H1 (cell line): Measurements from ENCODE around the gene TTBK2. TPM values are rescaled to one million over a fixed set of nuclear protein-coding genes. Genes with fewer than 3 reads are reported as not detected.

Experiments used
- CTCF ChIA-PET: fragments of 300-600 bp; sonication (Branson Sonifier 250); formaldehyde crosslinking; loops from one replicate; lab custom pipeline; 2021; ENCODE audit not compliant: partially characterized antibody; lab: Charles Lee
- POLR2A ChIA-PET: fragments of 300-600 bp; sonication (Branson Sonifier 250); formaldehyde crosslinking; loops from one replicate; lab custom pipeline; 2021; ENCODE audit warnings: inconsistent platforms; ENCODE audit not compliant: partially characterized antibody; lab: Charles Lee
- DNase-seq, 2 experiments: peaks; one replicate each; pipeline versions ENCODE4 v3.0.0 to v3.0.0-alpha.2; 2010 to 2022; ENCODE audit warnings: low spot score in 2 of 2, low read depth in 1 of 2, mixed read lengths in 1 of 2
- FAIRE-seq: peaks from 2 replicates; lab custom pipeline; 2011; peaks lifted over from hg19 to GRCh38; lab: Jason Lieb, UNC
- H2AFZ ChIP-seq: 2 replicates; pipeline ENCODE4 v1.8.1; 2012; ENCODE audit warnings: low read length, inconsistent platforms
- H2AK5ac ChIP-seq: 2 replicates; pipeline ENCODE4 v1.6.1; 2013; ENCODE audit warnings: low read depth, low read length
- H2BK120ac ChIP-seq: replicated peaks from 2 replicates; pipeline ENCODE3; 2013; ENCODE audit warnings: low read depth, low read length, inconsistent platforms
- H2BK12ac ChIP-seq: 2 replicates; pipeline ENCODE4 v1.6.1; 2013; ENCODE audit warnings: low read depth, low read length
- H2BK15ac ChIP-seq: 2 replicates; pipeline ENCODE4 v1.6.1; 2013; ENCODE audit warnings: low read length
- H2BK20ac ChIP-seq: 2 replicates; pipeline ENCODE4 v1.6.1; 2013; ENCODE audit warnings: low read length
- H2BK5ac ChIP-seq: 2 replicates; pipeline ENCODE4 v1.6.1; 2013; ENCODE audit warnings: low read depth, low read length
- H3K14ac ChIP-seq: 2 replicates; pipeline ENCODE4 v1.6.1; 2013; ENCODE audit warnings: inconsistent platforms; ENCODE audit not compliant: insufficient read length
- H3K18ac ChIP-seq: 2 replicates; pipeline ENCODE4 v1.6.1; 2013; ENCODE audit warnings: low read length; ENCODE audit errors: extremely low read depth
- H3K23ac ChIP-seq: 2 replicates; pipeline ENCODE4 v1.6.1; 2013; ENCODE audit warnings: inconsistent platforms; ENCODE audit not compliant: insufficient read length
- H3K23me2 ChIP-seq: 2 replicates; pipeline ENCODE4 v1.6.1; 2013; ENCODE audit warnings: low read depth, low read length
- H3K27ac ChIP-seq: 2 replicates; pipeline ENCODE4 v1.6.1; 2011; ENCODE audit warnings: low read depth, low read length, inconsistent platforms
- H3K27me3 ChIP-seq, 4 experiments: replicated peaks in 1 of 4; 1 replicate in 1 of 4; 2 replicates in 3 of 4; pipeline versions ENCODE4 v1.6.1 to v1.8.1; 2011 to 2013; ENCODE audit warnings: low read length in 3 of 4, mild to moderate bottlenecking in 3 of 4, inconsistent platforms in 2 of 4, mixed read lengths in 2 of 4, moderate library complexity in 1 of 4; ENCODE audit not compliant: control insufficient read depth in 3 of 4, insufficient read depth in 3 of 4; ENCODE audit errors: extremely low read depth in 1 of 4
- H3K36me3 ChIP-seq, 4 experiments: 2 replicates each; pipeline versions ENCODE4 v1.6.1 to v1.8.1; 2011 to 2013; ENCODE audit warnings: mild to moderate bottlenecking in 4 of 4, low read length in 3 of 4, moderate library complexity in 2 of 4, control low read depth in 1 of 4, inconsistent platforms in 1 of 4; ENCODE audit not compliant: insufficient read depth in 4 of 4, control insufficient read depth in 2 of 4
- H3K4ac ChIP-seq: replicated peaks from 2 replicates; pipeline ENCODE3; 2013; ENCODE audit warnings: low read length, low read depth, mixed read lengths, inconsistent platforms; ENCODE audit not compliant: insufficient read length
- H3K4me1 ChIP-seq, 4 experiments: replicated peaks in 1 of 4; 1 replicate in 1 of 4; 2 replicates in 3 of 4; pipeline versions ENCODE4 v1.6.1 to v1.8.1; 2011 to 2013; ENCODE audit warnings: low read length in 3 of 4, inconsistent platforms in 2 of 4, mixed read lengths in 1 of 4; ENCODE audit not compliant: insufficient read depth in 4 of 4, control insufficient read depth in 3 of 4
- H3K4me2 ChIP-seq, 2 experiments: 2 replicates each; pipeline versions ENCODE4 v1.6.1 to v1.8.1; 2011 to 2013; ENCODE audit warnings: low read depth in 2 of 2, low read length in 2 of 2, control low read depth in 1 of 2, inconsistent platforms in 1 of 2, mild to moderate bottlenecking in 1 of 2; ENCODE audit not compliant: insufficient read depth in 1 of 2
- H3K4me3 ChIP-seq, 4 experiments: fragments of 200-600, 300-600 bp in 1 of 4; sonication (generic), shearing (Covaris generic), sonication (Bioruptor Twin) in 1 of 4; 2 replicates each; pipeline versions ENCODE4 v1.5.1 to v1.8.1; 2011 to 2016; ENCODE audit warnings: low read length in 4 of 4, low read depth in 3 of 4, control low read depth in 2 of 4, inconsistent platforms in 2 of 4, mild to moderate bottlenecking in 2 of 4, mixed read lengths in 1 of 4, moderate library complexity in 1 of 4; ENCODE audit not compliant: insufficient read depth in 2 of 4; ENCODE audit errors: extremely low read depth in 1 of 4
- H3K56ac ChIP-seq: replicated peaks from 2 replicates; pipeline ENCODE3; 2013; ENCODE audit warnings: low read depth, mild to moderate bottlenecking, mixed read lengths, low read length, inconsistent platforms; ENCODE audit not compliant: insufficient read length
- H3K79me1 ChIP-seq: 2 replicates; pipeline ENCODE4 v1.6.1; 2013; ENCODE audit warnings: low read depth, low read length, control low read depth
- H3K79me2 ChIP-seq, 2 experiments: 2 replicates each; pipeline versions ENCODE4 v1.6.1 to v1.8.1; 2012 to 2013; ENCODE audit warnings: low read length in 2 of 2, mild to moderate bottlenecking in 2 of 2, inconsistent platforms in 1 of 2; ENCODE audit not compliant: insufficient read depth in 2 of 2, control insufficient read depth in 1 of 2
- H3K9ac ChIP-seq, 4 experiments: replicated peaks in 1 of 4; 1 replicate in 1 of 4; 2 replicates in 3 of 4; pipeline versions ENCODE4 v1.6.1 to v1.8.1; 2011 to 2013; ENCODE audit warnings: low read depth in 3 of 4, low read length in 3 of 4, control low read depth in 2 of 4, mild to moderate bottlenecking in 2 of 4, moderate library complexity in 2 of 4, inconsistent platforms in 1 of 4; ENCODE audit errors: extremely low read depth in 1 of 4
- H3K9me3 ChIP-seq, 2 experiments: 2 replicates each; pipeline versions ENCODE4 v1.6.1 to v1.8.1; 2012 to 2013; ENCODE audit warnings: mild to moderate bottlenecking in 2 of 2, moderate library complexity in 2 of 2, control low read depth in 1 of 2, inconsistent platforms in 1 of 2, low read depth in 1 of 2, low read length in 1 of 2, mixed read lengths in 1 of 2; ENCODE audit not compliant: insufficient read depth in 2 of 2
- H4K20me1 ChIP-seq, 2 experiments: replicated peaks in 1 of 2; 2 replicates each; pipeline versions ENCODE3 to v1.8.1; 2011 to 2013; ENCODE audit warnings: inconsistent platforms in 2 of 2, low read length in 2 of 2, mild to moderate bottlenecking in 1 of 2; ENCODE audit not compliant: insufficient read depth in 2 of 2, control insufficient read depth in 1 of 2
- H4K5ac ChIP-seq: 2 replicates; pipeline ENCODE4 v1.6.1; 2013; ENCODE audit warnings: low read length, low read depth, mixed read lengths, inconsistent platforms; ENCODE audit not compliant: insufficient read length
- H4K8ac ChIP-seq: 2 replicates; pipeline ENCODE4 v1.8.0; 2013; ENCODE audit warnings: mild to moderate bottlenecking, moderate library complexity, low read length, inconsistent platforms; ENCODE audit not compliant: insufficient read depth; ENCODE audit errors: extremely low read depth
- H4K91ac ChIP-seq: replicated peaks from 2 replicates; pipeline ENCODE3; 2013; ENCODE audit warnings: low read length, mixed read lengths, inconsistent platforms; ENCODE audit not compliant: insufficient read length
- ASH2L ChIP-seq: fragments of 200-600, 300-600 bp; sonication (generic); IDR thresholded peaks from one replicate; pipeline ENCODE4 v1.7.1; 2017; ENCODE audit warnings: low read length
- BCL11A ChIP-seq, 2 experiments: IDR thresholded peaks; one replicate each; pipeline ENCODE4 v1.6.1; 2011; ENCODE audit warnings: low read depth in 2 of 2, low read length in 2 of 2, mild to moderate bottlenecking in 2 of 2
- CTCF ChIP-seq, 3 experiments: IDR thresholded peaks; 1 replicate in 2 of 3; 2 replicates in 1 of 3; pipeline versions ENCODE4 v1.5.1 to v1.6.1; 2011; ENCODE audit warnings: low read length in 3 of 3, mild to moderate bottlenecking in 3 of 3, inconsistent platforms in 2 of 3, low read depth in 1 of 3, moderate library complexity in 1 of 3; ENCODE audit not compliant: insufficient read depth in 1 of 3; ENCODE audit errors: control extremely low read depth in 1 of 3
- FOSL1 ChIP-seq: IDR thresholded peaks from 2 replicates; pipeline ENCODE4 v1.6.1; 2011; ENCODE audit warnings: mild to moderate bottlenecking, low read depth, low read length, moderate library complexity; ENCODE audit not compliant: insufficient read depth
- KDM1A ChIP-seq: fragments of 200-600, 300-600 bp; sonication (generic); IDR thresholded peaks from 2 replicates; pipeline ENCODE4 v1.7.1; 2016; ENCODE audit warnings: mild to moderate bottlenecking, low read length, borderline replicate concordance
- NRF1 ChIP-seq: IDR thresholded peaks from 2 replicates; pipeline ENCODE4 v1.6.1; 2011; ENCODE audit warnings: mild to moderate bottlenecking, low read depth, low read length, improper control_type of control experiment
- POLR2A ChIP-seq, 2 experiments: IDR thresholded peaks; 1 replicate in 1 of 2; 2 replicates in 1 of 2; pipeline ENCODE4 v1.6.1; 2011; ENCODE audit warnings: low read depth in 2 of 2, low read length in 2 of 2, mild to moderate bottlenecking in 2 of 2; ENCODE audit errors: control extremely low read depth in 1 of 2
- RFX5 ChIP-seq: IDR thresholded peaks from 2 replicates; pipeline ENCODE4 v1.6.1; 2011; ENCODE audit warnings: low read depth, low read length, improper control_type of control experiment, borderline replicate concordance
- SAP30 ChIP-seq: fragments of 300-600 bp; sonication (generic); IDR thresholded peaks from 2 replicates; pipeline ENCODE4 v1.7.1; 2012; ENCODE audit warnings: low read length, moderate library complexity, mild to moderate bottlenecking, inconsistent platforms; ENCODE audit not compliant: insufficient read depth, insufficient replicate concordance
- SIN3A ChIP-seq, 2 experiments: IDR thresholded peaks in 1 of 2; conservative IDR thresholded peaks in 1 of 2; 2 replicates each; pipeline ENCODE4 v1.6.1; 2011 to 2012; ENCODE audit warnings: low read length in 2 of 2, improper control_type of control experiment in 1 of 2, low read depth in 1 of 2, mild to moderate bottlenecking in 1 of 2
- SIX5 ChIP-seq: IDR thresholded peaks from 2 replicates; pipeline ENCODE4 v1.6.1; 2011; ENCODE audit warnings: mild to moderate bottlenecking, low read depth, low read length
- TAF1 ChIP-seq: IDR thresholded peaks from 2 replicates; pipeline ENCODE4 v1.6.1; 2011; ENCODE audit warnings: mild to moderate bottlenecking, low read depth, low read length
- WGBS, 2 experiments: shearing (Covaris generic) in 1 of 2; methylation state at CpG; one replicate each; pipeline versions ENCODE4 v1.1.6 to v1.1.7; 2013 to 2015; ENCODE audit warnings: low lambda C conversion rate in 2 of 2, mixed read lengths in 2 of 2, inconsistent platforms in 1 of 2, low coverage in 1 of 2, missing lambda C conversion rate in 1 of 2; ENCODE audit not compliant: insufficient replicate concordance in 2 of 2, insufficient coverage in 1 of 2, insufficient read length in 1 of 2; ENCODE audit errors: extremely low coverage in 1 of 2, missing lambda C conversion rate in 1 of 2; 5-methylcytosine and 5-hydroxymethylcytosine counted together
- polyA plus RNA-seq, 7 experiments: library from polyadenylated mRNA; depleted of rRNA in 3 of 7; stranded (reverse) in 5 of 7; unstranded in 2 of 7; fragments of >200 nt in 5 of 7; fragments of 200-250 nt in 2 of 7; gene quantifications; 1 replicate in 5 of 7; 2 replicates in 1 of 7; 4 replicates in 1 of 7; pipeline versions ENCODE4 v1.2.1 to v1.2.3, GENCODE V29; 2011 to 2013; ENCODE audit warnings: missing spikeins in 2 of 7, mixed read lengths in 2 of 7
- total RNA-seq: library from RNA; stranded (reverse); fragmentation: NEBNext Ultra II Directional; extraction: Animal tissue kit (Norgen Biotek cat#: 25700); gene quantifications from 2 replicates; pipeline ENCODE4 v1.2.1, GENCODE V29; 2021

Gene TTBK2
- total and polyA plus RNA-seq, 2 of the 8 experiments (the other 6 are each of a cell fraction or from before 2014, with no cell fraction given), result 2.7 to 18.2 TPM

- H3K56ac ChIP-seq, result no peak overlapping the region
- no peak overlapping the region for H4K8ac ChIP-seq
- H3K36me3 ChIP-seq, result peaks cover 5 to 31% (median 16%) of the 10 kb centered on the region in 4 experiments
- no peak overlapping the region for H3K4me3 ChIP-seq
- H3K23ac ChIP-seq, result no peak overlapping the region
- no peak overlapping the region for H3K18ac ChIP-seq
- no peak overlapping the region for H3K4ac ChIP-seq
- 0 out of 2 replicates have a peak, but pooled peaks cover 1% of the 10 kb centered on the region for H3K23me2 ChIP-seq
- no peak overlapping the region for H2AFZ ChIP-seq
- WGBS, 2 experiments, result 90% methylated on average over 3 of the region's 3 CpGs; no CpG with 5 or more reads in 1 of the 2 experiments
- no peak overlapping the region for H2AK5ac ChIP-seq
- H4K20me1 ChIP-seq, result peaks cover 2% of the 10 kb centered on the region in 2 experiments
- FAIRE-seq (no peak), DNase-seq (no peak)
- H2BK20ac ChIP-seq, result no peak overlapping the region
- H3K79me2 ChIP-seq, result no peaks in the 10 kb centered on the region
- no peaks in the 10 kb centered on the region for H3K27me3 ChIP-seq
- H3K27ac ChIP-seq, result no peak overlapping the region
- H2BK120ac ChIP-seq, result no peak overlapping the region
- ChIA-PET POLR2A (interaction anchor here (1.1 to 5.5 kb wide), 2 partner anchors 8 to 12 kb away, joined by 3 to 27 read pairs; no protein-coding TSS in a partner anchor), CTCF (interaction anchor here (1.1 to 5.5 kb wide), 3 partner anchors 16 to 207 kb away, joined by 3 to 31 read pairs (median 5); no protein-coding TSS in a partner anchor)
- no peak overlapping the region for H2BK12ac ChIP-seq
- no peaks in the 10 kb centered on the region for H3K4me1 ChIP-seq
- no peaks in the 10 kb centered on the region for H3K9me3 ChIP-seq
- no peak overlapping the region; the same call in 1 of the 2 replicates for H2BK5ac ChIP-seq
- H2BK15ac ChIP-seq, result no peak overlapping the region
- H4K91ac ChIP-seq, result no peak overlapping the region
- H3K14ac ChIP-seq, result no peak overlapping the region
- no peak overlapping the region for H3K4me2 ChIP-seq
- no peak overlapping the region for H3K9ac ChIP-seq
- no peak overlapping the region for H4K5ac ChIP-seq
- no peaks in the 10 kb centered on the region for H3K79me1 ChIP-seq
- TF ChIP-seq SIN3A (conservative IDR thresholded peaks at IDR 0.05 in 1 of 2, IDR thresholded peaks at IDR 0.05 in 1 of 2; ENCODE audit: low read depth in 1 of 2, low read length in 2 of 2) (no peak), SAP30 (no peak), FOSL1 (no peak), RFX5 (no peak), BCL11A (IDR thresholded peaks at IDR 0.05; ENCODE audit: low read depth in 2 of 2, low read length in 2 of 2) (no peak), ASH2L (no peak), POLR2A (IDR thresholded peaks at IDR 0.05; ENCODE audit: control extremely low read depth in 1 of 2, low read depth in 2 of 2, low read length in 2 of 2) (no peak), CTCF (IDR thresholded peaks at IDR 0.05; ENCODE audit: control extremely low read depth in 1 of 3, insufficient read depth in 1 of 3, low read depth in 1 of 3, low read length in 3 of 3) (no peak), TAF1 (no peak), NRF1 (no peak), SIX5 (no peak), KDM1A (no peak)
Measured at GRCh38 chr15:42720071-42720470, 200.5 kb downstream of the TTBK2 start.
